ENCODE measurements around the gene ALDH7A1.

Gene ALDH7A1

DNA sequence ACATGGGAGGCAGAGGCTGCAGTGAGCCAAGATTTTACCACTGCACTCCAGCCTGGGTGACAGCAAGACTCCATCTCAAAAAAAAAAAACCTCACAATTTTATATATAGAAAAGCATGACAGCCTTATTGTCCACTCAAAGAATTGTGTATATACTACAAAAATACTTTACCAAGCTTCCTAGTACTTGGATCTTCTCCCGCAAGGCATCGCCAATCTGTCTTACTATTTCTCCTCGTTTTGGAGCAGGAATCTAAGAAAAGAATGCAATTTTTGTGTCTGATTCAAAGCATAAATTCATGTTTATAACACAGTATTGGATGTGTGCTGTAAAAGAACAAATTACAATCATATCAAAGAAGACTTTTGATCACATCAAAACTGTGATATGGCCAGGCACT is 11.3 kb downstream of the ALDH7A1 start:
- TF ChIP-seq, protein P1, sequence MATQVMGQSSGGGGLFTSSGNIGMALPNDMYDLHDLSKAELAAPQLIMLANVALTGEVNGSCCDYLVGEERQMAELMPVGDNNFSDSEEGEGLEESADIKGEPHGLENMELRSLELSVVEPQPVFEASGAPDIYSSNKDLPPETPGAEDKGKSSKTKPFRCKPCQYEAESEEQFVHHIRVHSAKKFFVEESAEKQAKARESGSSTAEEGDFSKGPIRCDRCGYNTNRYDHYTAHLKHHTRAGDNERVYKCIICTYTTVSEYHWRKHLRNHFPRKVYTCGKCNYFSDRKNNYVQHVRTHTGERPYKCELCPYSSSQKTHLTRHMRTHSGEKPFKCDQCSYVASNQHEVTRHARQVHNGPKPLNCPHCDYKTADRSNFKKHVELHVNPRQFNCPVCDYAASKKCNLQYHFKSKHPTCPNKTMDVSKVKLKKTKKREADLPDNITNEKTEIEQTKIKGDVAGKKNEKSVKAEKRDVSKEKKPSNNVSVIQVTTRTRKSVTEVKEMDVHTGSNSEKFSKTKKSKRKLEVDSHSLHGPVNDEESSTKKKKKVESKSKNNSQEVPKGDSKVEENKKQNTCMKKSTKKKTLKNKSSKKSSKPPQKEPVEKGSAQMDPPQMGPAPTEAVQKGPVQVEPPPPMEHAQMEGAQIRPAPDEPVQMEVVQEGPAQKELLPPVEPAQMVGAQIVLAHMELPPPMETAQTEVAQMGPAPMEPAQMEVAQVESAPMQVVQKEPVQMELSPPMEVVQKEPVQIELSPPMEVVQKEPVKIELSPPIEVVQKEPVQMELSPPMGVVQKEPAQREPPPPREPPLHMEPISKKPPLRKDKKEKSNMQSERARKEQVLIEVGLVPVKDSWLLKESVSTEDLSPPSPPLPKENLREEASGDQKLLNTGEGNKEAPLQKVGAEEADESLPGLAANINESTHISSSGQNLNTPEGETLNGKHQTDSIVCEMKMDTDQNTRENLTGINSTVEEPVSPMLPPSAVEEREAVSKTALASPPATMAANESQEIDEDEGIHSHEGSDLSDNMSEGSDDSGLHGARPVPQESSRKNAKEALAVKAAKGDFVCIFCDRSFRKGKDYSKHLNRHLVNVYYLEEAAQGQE (IDR thresholded peaks at IDR 0.05; ENCODE audit: insufficient read depth in 1 of 2, low read depth in 2 of 2, low read length in 2 of 2) = no peak
- TF ChIP-seq FOXP2 (optimal IDR thresholded peaks at IDR 0.05; ENCODE audit: borderline replicate concordance, extremely low read depth, extremely low read length, insufficient read depth) (no peak), TAF1 (IDR thresholded peaks at IDR 0.05; ENCODE audit: borderline replicate concordance, insufficient read depth, low read length) (no peak), POLR2AphosphoS5 (IDR thresholded peaks at IDR 0.05; ENCODE audit: low read depth, low read length) (no peak), SIN3A (IDR thresholded peaks at IDR 0.05; ENCODE audit: borderline replicate concordance, insufficient read depth, low read length) (no peak)

DNA sequence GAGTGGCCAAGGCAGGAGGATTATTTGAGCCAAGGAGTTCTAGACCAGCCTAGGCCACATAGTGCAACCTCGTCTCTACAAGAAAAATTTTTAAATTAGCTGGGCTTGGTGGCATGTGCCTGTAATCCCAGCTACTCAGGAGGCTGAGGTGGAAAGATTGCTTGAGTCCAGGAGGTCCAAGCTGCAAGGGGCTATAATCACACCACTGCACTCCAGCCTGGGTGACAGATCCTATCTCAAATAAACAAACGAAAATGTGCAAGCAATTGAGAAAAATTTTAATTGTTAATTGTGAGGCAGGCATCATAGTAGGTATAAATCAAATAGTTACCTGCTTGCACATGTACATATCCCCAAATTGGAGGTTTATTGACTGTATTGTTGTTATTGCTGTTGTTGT is 15.3 kb downstream of the ALDH7A1 start:
- TF ChIP-seq FOXP2 (optimal IDR thresholded peaks at IDR 0.05; ENCODE audit: borderline replicate concordance, extremely low read depth, extremely low read length, insufficient read depth) (no peak), SIN3A (IDR thresholded peaks at IDR 0.05; ENCODE audit: borderline replicate concordance, insufficient read depth, low read length) (no peak), POLR2AphosphoS5 (IDR thresholded peaks at IDR 0.05; ENCODE audit: low read depth, low read length) (no peak), TAF1 (IDR thresholded peaks at IDR 0.05; ENCODE audit: borderline replicate concordance, insufficient read depth, low read length) (no peak)
- TF ChIP-seq, protein P1 (IDR thresholded peaks at IDR 0.05; ENCODE audit: insufficient read depth in 1 of 2, low read depth in 2 of 2, low read length in 2 of 2) = no peak

DNA sequence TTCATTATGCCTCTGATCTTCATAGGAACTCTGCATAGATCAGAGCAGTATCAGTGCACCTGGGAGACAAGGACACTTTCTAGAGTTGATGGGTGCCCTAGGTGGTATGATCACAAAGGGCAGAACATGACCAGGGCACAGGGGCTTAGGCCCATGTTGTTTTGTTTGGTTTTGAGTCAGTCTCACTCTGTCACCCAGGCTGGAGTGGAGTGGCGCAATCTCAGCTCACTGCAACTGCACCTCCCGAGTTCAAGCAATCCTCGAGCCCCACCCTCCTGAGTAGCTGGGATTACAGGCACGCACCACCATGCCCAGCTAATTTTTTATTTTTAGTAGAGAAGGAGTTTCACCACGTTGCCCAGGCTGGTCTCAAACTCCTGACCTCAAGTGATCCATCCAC is 17.6 kb downstream of the ALDH7A1 start:
- TF ChIP-seq SIN3A (IDR thresholded peaks at IDR 0.05; ENCODE audit: borderline replicate concordance, insufficient read depth, low read length) (no peak), POLR2AphosphoS5 (IDR thresholded peaks at IDR 0.05; ENCODE audit: low read depth, low read length) (no peak), TAF1 (IDR thresholded peaks at IDR 0.05; ENCODE audit: borderline replicate concordance, insufficient read depth, low read length) (no peak), FOXP2 (optimal IDR thresholded peaks at IDR 0.05; ENCODE audit: borderline replicate concordance, extremely low read depth, extremely low read length, insufficient read depth) (no peak)
- TF ChIP-seq, protein P1 (IDR thresholded peaks at IDR 0.05; ENCODE audit: insufficient read depth in 1 of 2, low read depth in 2 of 2, low read length in 2 of 2) = no peak

DNA sequence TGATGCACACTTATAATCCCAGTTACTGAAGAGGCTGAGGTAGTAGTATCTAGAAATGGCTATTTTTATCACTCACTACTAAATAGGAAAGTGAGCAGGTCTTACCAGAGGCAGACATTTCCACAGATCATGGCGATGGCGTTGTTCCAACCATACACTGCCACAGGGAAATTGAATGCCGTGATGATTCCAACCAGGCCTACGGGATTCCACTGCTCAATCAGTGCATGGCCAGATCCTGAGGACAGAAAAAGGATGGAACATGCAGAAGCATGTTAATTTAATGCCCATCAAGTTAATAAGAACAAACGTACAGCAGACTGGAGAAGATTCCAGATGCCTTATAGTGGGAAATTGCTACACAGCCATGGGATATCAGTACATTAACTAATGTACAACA is 18.0 kb downstream of the ALDH7A1 start:
- TF ChIP-seq TAF1 (IDR thresholded peaks at IDR 0.05; ENCODE audit: borderline replicate concordance, insufficient read depth, low read length) (no peak), SIN3A (IDR thresholded peaks at IDR 0.05; ENCODE audit: borderline replicate concordance, insufficient read depth, low read length) (no peak), FOXP2 (optimal IDR thresholded peaks at IDR 0.05; ENCODE audit: borderline replicate concordance, extremely low read depth, extremely low read length, insufficient read depth) (no peak), POLR2AphosphoS5 (IDR thresholded peaks at IDR 0.05; ENCODE audit: low read depth, low read length) (no peak)
- TF ChIP-seq, protein P1 (IDR thresholded peaks at IDR 0.05; ENCODE audit: insufficient read depth in 1 of 2, low read depth in 2 of 2, low read length in 2 of 2) = no peak

DNA sequence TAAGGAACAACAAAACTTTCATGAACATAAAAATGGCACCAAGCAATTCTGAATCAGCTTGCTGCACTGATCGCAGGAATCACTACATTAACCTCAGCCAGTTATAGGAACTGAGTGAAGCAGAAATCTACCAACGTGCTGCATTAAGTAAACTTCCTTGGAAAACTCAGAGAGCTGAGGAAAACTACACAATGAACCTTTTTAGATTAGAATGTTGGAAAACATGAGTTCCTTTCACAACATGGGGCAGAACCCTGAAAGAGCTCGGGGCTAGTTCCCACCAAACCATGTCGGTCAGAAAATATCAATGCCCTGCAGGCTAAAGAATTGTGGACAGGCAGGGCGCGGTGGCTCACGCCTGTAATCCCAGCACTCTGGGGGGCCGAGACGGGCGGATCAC is 19.4 kb downstream of the ALDH7A1 start:
- no peak for TF ChIP-seq SIN3A (IDR thresholded peaks at IDR 0.05; ENCODE audit: borderline replicate concordance, insufficient read depth, low read length)
- TF ChIP-seq FOXP2 (optimal IDR thresholded peaks at IDR 0.05; ENCODE audit: borderline replicate concordance, extremely low read depth, extremely low read length, insufficient read depth) = no peak
- no peak for TF ChIP-seq POLR2AphosphoS5 (IDR thresholded peaks at IDR 0.05; ENCODE audit: low read depth, low read length)
- TF ChIP-seq, protein P1 (IDR thresholded peaks at IDR 0.05; ENCODE audit: insufficient read depth in 1 of 2, low read depth in 2 of 2, low read length in 2 of 2) = no peak
- no peak for TF ChIP-seq TAF1 (IDR thresholded peaks at IDR 0.05; ENCODE audit: borderline replicate concordance, insufficient read depth, low read length)

All from PFSK-1 (cell line).